H1 (cell line): ENCODE data around the gene ARHGAP22. TPM values are rescaled to one million over a fixed set of nuclear protein-coding genes. Genes with fewer than 3 reads are reported as not detected.
A peak's percentile ranks its signal among the peaks of the same experiment; 100 is the strongest.

Experiments
- CTCF ChIA-PET: fragments of 300-600 bp; sonication (Branson Sonifier 250); formaldehyde crosslinking; loops from one replicate; lab custom pipeline; 2021; ENCODE audit not compliant: partially characterized antibody; lab: Charles Lee
- POLR2A ChIA-PET: fragments of 300-600 bp; sonication (Branson Sonifier 250); formaldehyde crosslinking; loops from one replicate; lab custom pipeline; 2021; ENCODE audit warnings: inconsistent platforms; ENCODE audit not compliant: partially characterized antibody; lab: Charles Lee
- DNase-seq, 2 experiments: peaks; one replicate each; pipeline versions ENCODE4 v3.0.0 to v3.0.0-alpha.2; 2010 to 2022; ENCODE audit warnings: low spot score in 2 of 2, low read depth in 1 of 2, mixed read lengths in 1 of 2
- FAIRE-seq: peaks from 2 replicates; lab custom pipeline; 2011; peaks lifted over from hg19 to GRCh38; lab: Jason Lieb, UNC
- H2AFZ ChIP-seq: 2 replicates; pipeline ENCODE4 v1.8.1; 2012; ENCODE audit warnings: low read length, inconsistent platforms
- H2AK5ac ChIP-seq: 2 replicates; pipeline ENCODE4 v1.6.1; 2013; ENCODE audit warnings: low read depth, low read length
- H2BK120ac ChIP-seq: replicated peaks from 2 replicates; pipeline ENCODE3; 2013; ENCODE audit warnings: low read depth, low read length, inconsistent platforms
- H2BK12ac ChIP-seq: 2 replicates; pipeline ENCODE4 v1.6.1; 2013; ENCODE audit warnings: low read depth, low read length
- H2BK15ac ChIP-seq: 2 replicates; pipeline ENCODE4 v1.6.1; 2013; ENCODE audit warnings: low read length
- H2BK20ac ChIP-seq: 2 replicates; pipeline ENCODE4 v1.6.1; 2013; ENCODE audit warnings: low read length
- H2BK5ac ChIP-seq: 2 replicates; pipeline ENCODE4 v1.6.1; 2013; ENCODE audit warnings: low read depth, low read length
- H3K14ac ChIP-seq: 2 replicates; pipeline ENCODE4 v1.6.1; 2013; ENCODE audit warnings: inconsistent platforms; ENCODE audit not compliant: insufficient read length
- H3K18ac ChIP-seq: 2 replicates; pipeline ENCODE4 v1.6.1; 2013; ENCODE audit warnings: low read length; ENCODE audit errors: extremely low read depth
- H3K23ac ChIP-seq: 2 replicates; pipeline ENCODE4 v1.6.1; 2013; ENCODE audit warnings: inconsistent platforms; ENCODE audit not compliant: insufficient read length
- H3K23me2 ChIP-seq: 2 replicates; pipeline ENCODE4 v1.6.1; 2013; ENCODE audit warnings: low read depth, low read length
- H3K27ac ChIP-seq: 2 replicates; pipeline ENCODE4 v1.6.1; 2011; ENCODE audit warnings: low read depth, low read length, inconsistent platforms
- H3K27me3 ChIP-seq, 4 experiments: replicated peaks in 1 of 4; 1 replicate in 1 of 4; 2 replicates in 3 of 4; pipeline versions ENCODE4 v1.6.1 to v1.8.1; 2011 to 2013; ENCODE audit warnings: low read length in 3 of 4, mild to moderate bottlenecking in 3 of 4, inconsistent platforms in 2 of 4, mixed read lengths in 2 of 4, moderate library complexity in 1 of 4; ENCODE audit not compliant: control insufficient read depth in 3 of 4, insufficient read depth in 3 of 4; ENCODE audit errors: extremely low read depth in 1 of 4
- H3K36me3 ChIP-seq, 4 experiments: 2 replicates each; pipeline versions ENCODE4 v1.6.1 to v1.8.1; 2011 to 2013; ENCODE audit warnings: mild to moderate bottlenecking in 4 of 4, low read length in 3 of 4, moderate library complexity in 2 of 4, control low read depth in 1 of 4, inconsistent platforms in 1 of 4; ENCODE audit not compliant: insufficient read depth in 4 of 4, control insufficient read depth in 2 of 4
- H3K4ac ChIP-seq: replicated peaks from 2 replicates; pipeline ENCODE3; 2013; ENCODE audit warnings: low read length, low read depth, mixed read lengths, inconsistent platforms; ENCODE audit not compliant: insufficient read length
- H3K4me1 ChIP-seq, 4 experiments: replicated peaks in 1 of 4; 1 replicate in 1 of 4; 2 replicates in 3 of 4; pipeline versions ENCODE4 v1.6.1 to v1.8.1; 2011 to 2013; ENCODE audit warnings: low read length in 3 of 4, inconsistent platforms in 2 of 4, mixed read lengths in 1 of 4; ENCODE audit not compliant: insufficient read depth in 4 of 4, control insufficient read depth in 3 of 4
- H3K4me2 ChIP-seq, 2 experiments: 2 replicates each; pipeline versions ENCODE4 v1.6.1 to v1.8.1; 2011 to 2013; ENCODE audit warnings: low read depth in 2 of 2, low read length in 2 of 2, control low read depth in 1 of 2, inconsistent platforms in 1 of 2, mild to moderate bottlenecking in 1 of 2; ENCODE audit not compliant: insufficient read depth in 1 of 2
- H3K4me3 ChIP-seq, 4 experiments: fragments of 200-600, 300-600 bp in 1 of 4; sonication (generic), shearing (Covaris generic), sonication (Bioruptor Twin) in 1 of 4; 2 replicates each; pipeline versions ENCODE4 v1.5.1 to v1.8.1; 2011 to 2016; ENCODE audit warnings: low read length in 4 of 4, low read depth in 3 of 4, control low read depth in 2 of 4, inconsistent platforms in 2 of 4, mild to moderate bottlenecking in 2 of 4, mixed read lengths in 1 of 4, moderate library complexity in 1 of 4; ENCODE audit not compliant: insufficient read depth in 2 of 4; ENCODE audit errors: extremely low read depth in 1 of 4
- H3K56ac ChIP-seq: replicated peaks from 2 replicates; pipeline ENCODE3; 2013; ENCODE audit warnings: low read depth, mild to moderate bottlenecking, mixed read lengths, low read length, inconsistent platforms; ENCODE audit not compliant: insufficient read length
- H3K79me1 ChIP-seq: 2 replicates; pipeline ENCODE4 v1.6.1; 2013; ENCODE audit warnings: low read depth, low read length, control low read depth
- H3K79me2 ChIP-seq, 2 experiments: 2 replicates each; pipeline versions ENCODE4 v1.6.1 to v1.8.1; 2012 to 2013; ENCODE audit warnings: low read length in 2 of 2, mild to moderate bottlenecking in 2 of 2, inconsistent platforms in 1 of 2; ENCODE audit not compliant: insufficient read depth in 2 of 2, control insufficient read depth in 1 of 2
- H3K9ac ChIP-seq, 4 experiments: replicated peaks in 1 of 4; 1 replicate in 1 of 4; 2 replicates in 3 of 4; pipeline versions ENCODE4 v1.6.1 to v1.8.1; 2011 to 2013; ENCODE audit warnings: low read depth in 3 of 4, low read length in 3 of 4, control low read depth in 2 of 4, mild to moderate bottlenecking in 2 of 4, moderate library complexity in 2 of 4, inconsistent platforms in 1 of 4; ENCODE audit errors: extremely low read depth in 1 of 4
- H3K9me3 ChIP-seq, 2 experiments: 2 replicates each; pipeline versions ENCODE4 v1.6.1 to v1.8.1; 2012 to 2013; ENCODE audit warnings: mild to moderate bottlenecking in 2 of 2, moderate library complexity in 2 of 2, control low read depth in 1 of 2, inconsistent platforms in 1 of 2, low read depth in 1 of 2, low read length in 1 of 2, mixed read lengths in 1 of 2; ENCODE audit not compliant: insufficient read depth in 2 of 2
- H4K20me1 ChIP-seq, 2 experiments: replicated peaks in 1 of 2; 2 replicates each; pipeline versions ENCODE3 to v1.8.1; 2011 to 2013; ENCODE audit warnings: inconsistent platforms in 2 of 2, low read length in 2 of 2, mild to moderate bottlenecking in 1 of 2; ENCODE audit not compliant: insufficient read depth in 2 of 2, control insufficient read depth in 1 of 2
- H4K5ac ChIP-seq: 2 replicates; pipeline ENCODE4 v1.6.1; 2013; ENCODE audit warnings: low read length, low read depth, mixed read lengths, inconsistent platforms; ENCODE audit not compliant: insufficient read length
- H4K8ac ChIP-seq: 2 replicates; pipeline ENCODE4 v1.8.0; 2013; ENCODE audit warnings: mild to moderate bottlenecking, moderate library complexity, low read length, inconsistent platforms; ENCODE audit not compliant: insufficient read depth; ENCODE audit errors: extremely low read depth
- H4K91ac ChIP-seq: replicated peaks from 2 replicates; pipeline ENCODE3; 2013; ENCODE audit warnings: low read length, mixed read lengths, inconsistent platforms; ENCODE audit not compliant: insufficient read length
- POLR2A ChIP-seq, 2 experiments: IDR thresholded peaks; 1 replicate in 1 of 2; 2 replicates in 1 of 2; pipeline ENCODE4 v1.6.1; 2011; ENCODE audit warnings: low read depth in 2 of 2, low read length in 2 of 2, mild to moderate bottlenecking in 2 of 2; ENCODE audit errors: control extremely low read depth in 1 of 2
- WGBS, 2 experiments: shearing (Covaris generic) in 1 of 2; methylation state at CpG; one replicate each; pipeline versions ENCODE4 v1.1.6 to v1.1.7; 2013 to 2015; ENCODE audit warnings: low lambda C conversion rate in 2 of 2, mixed read lengths in 2 of 2, inconsistent platforms in 1 of 2, low coverage in 1 of 2, missing lambda C conversion rate in 1 of 2; ENCODE audit not compliant: insufficient replicate concordance in 2 of 2, insufficient coverage in 1 of 2, insufficient read length in 1 of 2; ENCODE audit errors: extremely low coverage in 1 of 2, missing lambda C conversion rate in 1 of 2; 5-methylcytosine and 5-hydroxymethylcytosine counted together
- polyA plus RNA-seq, 7 experiments: library from polyadenylated mRNA; depleted of rRNA in 3 of 7; stranded (reverse) in 5 of 7; unstranded in 2 of 7; fragments of >200 nt in 5 of 7; fragments of 200-250 nt in 2 of 7; gene quantifications; 1 replicate in 5 of 7; 2 replicates in 1 of 7; 4 replicates in 1 of 7; pipeline versions ENCODE4 v1.2.1 to v1.2.3, GENCODE V29; 2011 to 2013; ENCODE audit warnings: missing spikeins in 2 of 7, mixed read lengths in 2 of 7
- total RNA-seq: library from RNA; stranded (reverse); fragmentation: NEBNext Ultra II Directional; extraction: Animal tissue kit (Norgen Biotek cat#: 25700); gene quantifications from 2 replicates; pipeline ENCODE4 v1.2.1, GENCODE V29; 2021
- TF ChIP-seq, protein P1 (sequence below), 3 experiments: IDR thresholded peaks; 1 replicate in 2 of 3; 2 replicates in 1 of 3; pipeline versions ENCODE4 v1.5.1 to v1.6.1; 2011; ENCODE audit warnings: low read length in 3 of 3, mild to moderate bottlenecking in 3 of 3, inconsistent platforms in 2 of 3, low read depth in 1 of 3, moderate library complexity in 1 of 3; ENCODE audit not compliant: insufficient read depth in 1 of 3; ENCODE audit errors: control extremely low read depth in 1 of 3

The ARHGAP22 gene
- total and polyA plus RNA-seq, 2 of the 8 experiments (the other 6 are each of a cell fraction or from before 2014, with no cell fraction given) = 3.6 to 11.2 TPM

DNA sequence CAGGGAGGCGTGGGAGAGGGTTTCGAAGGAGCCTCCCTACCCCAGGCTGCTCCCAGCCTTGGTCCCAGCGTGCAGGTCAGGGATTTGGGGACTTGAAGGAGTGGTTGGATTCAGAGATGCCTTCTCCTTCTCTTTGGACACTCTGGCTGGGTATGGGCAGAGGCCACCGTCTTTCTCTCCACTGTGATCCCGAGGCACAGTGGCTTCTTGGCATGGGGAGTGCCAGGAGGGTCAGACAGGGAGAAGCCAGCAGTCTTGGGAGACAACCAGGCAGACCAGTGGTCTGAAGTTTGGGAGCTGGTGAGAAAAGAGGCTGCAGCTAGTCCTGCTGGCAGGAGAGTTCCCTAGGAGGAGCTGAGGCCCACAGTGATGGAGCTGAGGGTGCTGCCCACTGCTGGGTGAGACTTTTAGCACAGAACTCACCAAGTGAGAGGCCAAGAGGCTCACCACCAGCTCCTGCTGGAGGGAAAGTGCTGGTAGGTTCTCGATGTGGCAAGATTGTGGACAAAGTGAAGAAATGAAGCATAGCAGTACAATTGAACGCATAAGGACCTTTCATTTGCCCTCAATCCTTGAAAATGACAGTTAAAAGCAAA is 44.6 kb upstream of the ARHGAP22 start:
- H3K23me2 ChIP-seq = no peaks in the 10 kb centered on the region; the same call in 1 of the 2 replicates
- TF ChIP-seq POLR2A (IDR thresholded peaks at IDR 0.05; ENCODE audit: control extremely low read depth in 1 of 2, low read depth in 2 of 2, low read length in 2 of 2) = no peak
- TF ChIP-seq, protein P1, sequence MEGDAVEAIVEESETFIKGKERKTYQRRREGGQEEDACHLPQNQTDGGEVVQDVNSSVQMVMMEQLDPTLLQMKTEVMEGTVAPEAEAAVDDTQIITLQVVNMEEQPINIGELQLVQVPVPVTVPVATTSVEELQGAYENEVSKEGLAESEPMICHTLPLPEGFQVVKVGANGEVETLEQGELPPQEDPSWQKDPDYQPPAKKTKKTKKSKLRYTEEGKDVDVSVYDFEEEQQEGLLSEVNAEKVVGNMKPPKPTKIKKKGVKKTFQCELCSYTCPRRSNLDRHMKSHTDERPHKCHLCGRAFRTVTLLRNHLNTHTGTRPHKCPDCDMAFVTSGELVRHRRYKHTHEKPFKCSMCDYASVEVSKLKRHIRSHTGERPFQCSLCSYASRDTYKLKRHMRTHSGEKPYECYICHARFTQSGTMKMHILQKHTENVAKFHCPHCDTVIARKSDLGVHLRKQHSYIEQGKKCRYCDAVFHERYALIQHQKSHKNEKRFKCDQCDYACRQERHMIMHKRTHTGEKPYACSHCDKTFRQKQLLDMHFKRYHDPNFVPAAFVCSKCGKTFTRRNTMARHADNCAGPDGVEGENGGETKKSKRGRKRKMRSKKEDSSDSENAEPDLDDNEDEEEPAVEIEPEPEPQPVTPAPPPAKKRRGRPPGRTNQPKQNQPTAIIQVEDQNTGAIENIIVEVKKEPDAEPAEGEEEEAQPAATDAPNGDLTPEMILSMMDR (IDR thresholded peaks at IDR 0.05; ENCODE audit: control extremely low read depth in 1 of 3, insufficient read depth in 1 of 3, low read depth in 1 of 3, low read length in 3 of 3) = peak in 2 of 3 experiments; percentile 6 to 15; a peak in 2 of 4 replicates
- no peak overlapping the region for H2BK12ac ChIP-seq

More for the DNA sequence above, 44.6 kb upstream of the ARHGAP22 start:
- Histone ChIP-seq H4K8ac (no peak overlapping the region), H3K4me1 (no peaks in the 10 kb centered on the region), H2BK15ac (peak overlapping the region; percentile 46; the same call in 1 of the 2 replicates), H3K27ac (no peak overlapping the region), H3K36me3 (no peaks in the 10 kb centered on the region), H3K4ac (no peak overlapping the region), H3K4me2 (no peak overlapping the region), H2BK5ac (no peak overlapping the region), H2BK20ac (no peak overlapping the region), H3K4me3 (no peak overlapping the region), H2AK5ac (no peak overlapping the region), H3K9ac (no peak overlapping the region), H3K56ac (no peak overlapping the region), H3K18ac (no peak overlapping the region), H2BK120ac (no peak overlapping the region), H3K14ac (no peak overlapping the region), H4K5ac (no peak overlapping the region), H4K91ac (no peak overlapping the region), H3K79me2 (no peaks in the 10 kb centered on the region), H3K23ac (no peak overlapping the region), H3K9me3 (no peaks in the 10 kb centered on the region), H2AFZ (no peak overlapping the region), H3K79me1 (no peaks in the 10 kb centered on the region), H4K20me1 (no peaks in the 10 kb centered on the region), H3K27me3 (0 out of 7 replicates have a peak, but pooled peaks cover 0 to 3% (median 0%) of the 10 kb centered on the region in 4 experiments)
- CTCF ChIA-PET = interaction anchor here (0.7 to 4.1 kb wide), 4 partner anchors 8 to 96 kb away, joined by 3 to 16 read pairs (median 10); no protein-coding TSS in a partner anchor
- FAIRE-seq (no peak), DNase-seq (peak in 1 of 2 experiments; percentile 31)
- 90% methylated on average over 5 of the region's 7 CpGs; no CpG with 5 or more reads in 1 of the 2 experiments for WGBS, 2 experiments
- POLR2A ChIA-PET = no interaction called here
